HG03095 (cell line): ENCODE results near the gene SLC44A2.

Source experiments
- ATAC-seq: cut with Tn5 transposase; IDR thresholded peaks from one replicate; pipeline ENCODE4 v1.9.1; 2021; ENCODE audit warnings: moderate library complexity; ENCODE audit not compliant: unreplicated experiment

Gene SLC44A2

DNA sequence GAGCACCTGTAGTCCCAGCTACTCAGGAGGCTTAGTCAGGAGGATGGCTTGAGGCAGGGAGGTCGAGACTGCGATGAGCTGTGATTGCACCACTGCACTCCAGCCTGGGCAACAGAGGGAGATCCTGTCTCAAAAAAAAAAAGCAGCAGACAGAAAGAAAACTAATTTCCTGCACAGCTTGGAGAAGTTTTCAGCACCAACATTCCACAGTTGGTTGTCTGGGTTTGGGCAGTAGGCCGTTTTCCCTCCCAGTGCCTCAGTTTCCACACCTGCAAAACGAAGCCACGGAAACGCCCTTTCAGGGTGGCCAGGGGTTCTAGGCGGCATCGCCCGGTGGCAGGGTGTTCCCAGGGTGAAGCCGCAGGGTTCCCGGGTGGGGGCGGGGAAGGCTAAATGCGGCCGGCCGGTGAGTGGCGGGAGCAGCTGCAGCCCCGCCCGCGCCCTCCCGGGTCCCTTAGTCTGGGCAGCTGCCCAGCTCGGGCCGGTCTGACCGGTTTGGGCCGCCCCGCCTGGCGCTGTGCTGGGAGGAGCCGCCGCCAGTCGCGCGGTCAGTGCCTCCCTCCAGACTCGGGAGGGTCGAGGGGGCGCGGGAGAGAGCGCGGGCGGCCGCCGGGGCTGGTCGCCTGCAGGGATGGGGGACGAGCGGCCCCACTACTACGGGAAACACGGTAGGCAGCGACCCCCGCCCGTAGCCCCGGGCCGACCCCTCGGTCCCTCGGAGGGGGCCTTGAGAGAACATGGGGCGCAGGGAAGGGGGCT lies at the start of gene SLC44A2:
Gene SLC44A2, plus strand, starts transcription at position 551 of the 759 bp plus-strand sequence. Its CDS starts 81 bp downstream, at position 632.
- ATAC-seq = no peak

DNA sequence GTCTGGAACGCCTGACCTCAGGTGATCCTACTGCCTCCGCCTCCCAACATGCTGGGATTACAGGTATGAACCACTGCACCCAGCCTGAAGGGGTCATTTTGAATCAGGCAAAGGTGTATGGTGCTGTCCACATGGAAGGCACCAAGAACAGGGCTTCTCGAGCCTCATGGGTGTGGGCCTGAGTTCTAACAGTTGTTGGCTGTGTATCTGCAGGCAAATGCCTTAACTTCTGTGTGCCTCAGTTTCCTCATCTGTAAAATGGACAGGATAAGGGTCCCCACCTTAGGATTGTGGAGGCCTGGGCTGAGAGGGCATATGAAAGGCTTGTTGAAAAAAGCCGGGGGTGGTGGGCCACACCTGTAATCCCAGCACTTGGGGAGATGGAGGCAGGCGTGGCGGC lies 47.4 kb upstream of the SLC44A2 start:
- no peak for ATAC-seq

DNA sequence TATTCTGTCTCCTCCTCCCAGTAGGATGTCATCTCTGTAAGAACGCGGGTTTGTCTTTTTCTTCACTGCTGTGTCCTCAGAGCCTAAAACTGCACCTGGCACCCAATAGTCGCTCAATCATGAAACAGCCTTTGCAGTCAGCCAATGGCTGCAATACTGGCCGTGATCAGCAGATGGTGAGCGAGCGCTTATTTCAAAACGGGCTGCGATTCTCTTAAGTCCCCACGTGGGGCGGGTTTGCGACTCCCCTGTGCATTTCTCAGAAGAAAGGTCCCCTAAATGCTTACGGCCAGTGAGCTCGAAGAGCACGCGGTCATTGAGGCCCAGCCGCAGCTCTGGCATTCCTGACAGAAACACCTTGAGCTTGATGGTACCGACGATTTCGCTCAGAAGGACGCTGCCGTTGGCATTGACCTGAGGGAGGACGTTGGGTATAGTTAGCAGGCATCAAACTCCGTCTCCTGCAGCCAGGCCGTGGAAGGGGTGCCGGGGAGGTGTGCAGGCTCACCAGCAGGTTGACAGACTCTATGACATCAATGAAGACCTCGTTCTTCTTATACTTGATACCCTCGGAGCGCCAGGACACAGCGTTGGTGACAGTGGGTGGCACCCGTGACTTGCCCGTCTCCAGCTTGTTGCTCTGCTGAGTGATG lies 44.2 kb upstream of the SLC44A2 start:
- ATAC-seq = no peak

DNA sequence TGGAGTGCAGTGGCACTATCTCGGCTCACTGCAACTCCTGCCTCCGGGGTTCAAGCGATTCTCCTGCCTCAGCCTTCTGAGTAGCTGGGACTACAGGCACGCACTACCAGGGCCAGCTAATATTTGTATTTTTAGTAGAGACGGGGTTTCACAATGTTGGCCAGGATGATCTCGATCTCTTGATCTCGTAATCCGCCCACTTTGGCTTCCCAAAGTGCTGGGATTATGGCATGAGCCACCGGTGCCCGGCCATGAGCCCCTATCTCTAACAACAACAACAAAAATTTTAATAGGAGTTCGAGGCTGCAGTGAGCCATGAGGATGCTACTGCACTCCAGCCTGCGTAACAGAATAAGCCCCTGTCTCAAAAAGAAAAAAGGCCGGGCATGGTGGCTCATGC lies 43.3 kb upstream of the SLC44A2 start:
- ATAC-seq = no peak

DNA sequence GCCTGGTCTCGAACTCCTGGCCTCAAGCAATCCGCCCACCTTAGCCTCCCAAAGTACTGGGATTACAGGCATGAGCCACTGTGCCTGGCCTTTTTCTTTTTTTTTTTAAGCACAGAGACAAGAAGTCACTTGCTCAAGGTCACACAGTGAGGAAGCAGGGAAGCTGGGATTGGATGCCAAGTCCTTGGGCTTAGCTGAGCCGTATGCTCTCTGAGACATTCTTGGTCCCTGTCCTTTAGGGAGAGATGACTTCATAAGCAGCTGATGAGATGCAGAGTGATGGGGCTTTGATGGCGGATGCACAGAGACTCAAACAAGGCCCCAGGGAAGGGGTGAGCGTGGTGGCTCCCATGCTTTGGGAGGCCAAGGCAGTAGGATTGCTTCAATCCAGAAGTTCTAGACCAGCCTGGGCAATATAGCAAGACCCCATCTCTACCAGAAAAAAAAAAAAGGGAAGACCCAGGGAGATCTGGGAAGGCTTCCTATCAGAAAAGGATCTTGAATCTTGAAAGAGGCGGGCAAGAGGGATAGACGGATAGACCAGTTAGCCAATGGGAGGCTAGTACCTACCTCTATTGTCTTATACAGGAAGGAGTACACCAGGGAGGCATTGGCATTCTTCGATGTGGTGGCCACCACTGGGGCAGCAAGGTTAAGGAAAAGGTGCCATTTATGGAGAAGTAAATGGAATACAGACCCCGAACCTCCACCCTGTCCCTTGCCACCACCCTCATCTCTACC lies 42.1 kb upstream of the SLC44A2 start:
- ATAC-seq = no peak

DNA sequence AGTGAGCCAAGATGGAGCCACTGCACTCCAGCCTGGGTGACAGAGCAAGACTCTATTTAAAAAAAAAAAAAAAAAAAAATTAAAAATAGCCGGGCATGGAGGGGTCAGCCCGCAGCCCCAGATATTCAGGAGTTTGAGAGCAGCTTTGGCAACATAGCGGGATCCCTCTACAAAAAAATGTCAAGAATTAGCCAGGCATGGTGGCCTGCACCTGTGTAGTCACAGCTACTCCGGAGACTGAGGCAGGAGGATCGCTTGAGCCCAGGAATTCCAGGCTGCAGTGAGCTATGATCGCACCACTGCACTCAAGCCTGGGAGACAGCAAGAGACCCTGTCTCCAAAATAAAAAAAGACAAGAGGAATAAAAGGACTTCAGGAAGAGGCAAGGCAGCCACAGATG lies 39.0 kb upstream of the SLC44A2 start:
- ATAC-seq = no peak

DNA sequence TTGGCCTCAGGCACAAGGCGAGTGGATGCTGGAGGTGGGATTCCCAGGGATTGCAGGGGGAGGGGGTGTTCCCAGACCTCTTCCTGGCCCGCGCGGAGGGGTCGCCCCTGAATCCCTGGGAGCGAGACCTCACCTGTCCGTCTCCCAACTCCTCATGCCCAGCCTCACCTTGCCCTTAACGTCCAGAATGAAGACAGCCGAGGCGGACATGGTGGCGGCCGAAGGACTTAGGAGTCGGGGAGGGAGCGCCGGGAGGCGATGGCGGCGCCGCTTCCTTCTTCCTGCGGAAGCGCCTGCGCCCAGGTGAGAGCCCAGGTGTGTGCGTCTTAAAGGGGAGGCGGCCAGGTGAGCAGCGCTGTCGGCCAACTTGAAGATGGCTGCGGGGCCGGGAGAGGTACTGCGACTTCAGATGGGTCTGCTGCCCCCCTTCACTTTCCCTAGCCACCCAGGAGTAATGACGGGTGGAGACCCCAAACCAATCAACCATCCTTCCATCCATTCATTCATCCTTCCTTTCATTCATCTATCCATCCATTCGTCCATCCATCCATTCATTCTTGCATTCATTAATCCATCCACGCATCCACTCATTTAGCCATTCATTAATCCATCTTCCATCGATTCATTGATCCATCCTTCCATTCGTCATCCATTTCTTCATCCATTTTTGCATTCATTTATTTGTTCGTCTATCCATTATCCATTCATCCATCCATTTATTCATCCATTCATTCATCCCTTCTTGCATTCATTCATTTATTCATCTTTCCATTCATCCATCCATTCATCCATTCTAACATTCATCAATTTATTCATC lies 38.1 kb upstream of the SLC44A2 start, which contains the start of gene AP1M2:
Gene AP1M2, minus strand, starts transcription at position 291 of the 817 bp plus-strand sequence. Its CDS starts 81 bp downstream, at position 210.
- ATAC-seq = no peak

DNA sequence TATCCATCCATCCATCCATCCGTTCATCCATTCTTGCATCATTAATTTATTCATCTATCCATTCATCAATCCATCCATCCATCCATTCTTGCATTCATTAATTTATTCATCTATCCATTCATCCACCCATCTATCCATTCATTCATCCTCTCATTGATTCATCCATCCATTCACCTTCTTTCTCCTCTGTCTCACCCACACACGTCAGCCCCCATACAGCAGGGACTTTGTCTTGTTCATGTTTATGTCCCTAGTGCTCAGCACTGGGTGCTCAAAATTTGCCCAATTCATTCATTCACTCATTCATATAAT lies 37.6 kb upstream of the SLC44A2 start:
- ATAC-seq = no peak

DNA sequence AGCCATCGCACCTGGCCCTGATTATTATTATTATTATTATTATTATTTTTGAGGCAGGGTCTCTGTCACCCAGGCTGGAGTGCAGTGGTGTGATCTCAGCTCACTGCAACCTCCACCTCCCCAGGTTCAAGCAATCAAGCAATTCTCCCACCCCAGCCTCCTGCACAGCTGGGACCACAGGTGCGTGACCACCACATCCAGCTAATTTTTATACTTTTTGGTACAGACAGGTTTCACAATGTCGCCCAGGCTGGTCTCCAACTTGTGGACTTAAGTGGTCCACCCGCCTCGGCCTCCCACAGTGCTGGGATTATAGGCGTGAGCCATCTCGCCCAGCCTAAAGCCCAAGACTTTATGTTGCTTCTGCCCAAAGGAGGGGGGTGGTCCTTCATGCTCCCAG lies 32.2 kb upstream of the SLC44A2 start:
- ATAC-seq = no peak

DNA sequence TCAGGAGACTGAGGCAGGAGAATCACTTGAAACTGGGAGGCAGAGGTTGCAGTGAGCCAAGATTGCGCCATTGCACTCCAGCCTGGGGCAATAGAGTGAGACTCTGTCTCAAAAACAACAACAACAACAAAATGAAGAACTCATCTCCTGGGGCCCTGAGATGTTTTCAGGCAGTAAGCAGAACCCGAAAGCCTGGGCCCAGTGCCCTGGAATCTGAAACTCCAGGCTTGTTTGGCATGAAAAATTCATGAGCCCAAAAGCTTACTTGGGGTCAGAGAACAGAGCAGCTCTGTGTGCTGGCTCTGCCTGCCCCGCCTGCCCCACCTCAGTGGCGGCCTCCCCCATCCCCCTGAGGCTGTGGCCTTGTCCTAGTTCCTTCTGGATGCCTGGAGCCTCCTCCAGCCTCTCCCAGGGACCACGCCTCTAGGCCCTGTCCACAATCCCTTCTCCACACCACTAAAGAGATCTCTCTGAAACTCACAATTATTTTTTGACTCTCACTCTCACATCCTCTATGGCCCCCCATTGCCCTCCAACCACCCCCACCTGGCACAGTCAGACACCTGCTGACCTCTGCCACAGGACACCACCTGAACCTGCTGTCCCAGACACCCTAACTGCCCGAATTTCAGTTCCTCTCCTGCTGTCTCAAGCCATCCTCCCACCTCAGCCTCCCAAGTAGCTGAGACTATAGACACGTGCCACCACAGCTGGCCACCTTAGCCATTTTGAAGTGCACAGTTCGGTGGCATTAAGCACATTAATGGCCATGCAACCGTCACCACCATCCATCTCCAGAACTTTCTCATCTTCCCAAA lies 31.3 kb upstream of the SLC44A2 start:
- ATAC-seq = no peak

DNA sequence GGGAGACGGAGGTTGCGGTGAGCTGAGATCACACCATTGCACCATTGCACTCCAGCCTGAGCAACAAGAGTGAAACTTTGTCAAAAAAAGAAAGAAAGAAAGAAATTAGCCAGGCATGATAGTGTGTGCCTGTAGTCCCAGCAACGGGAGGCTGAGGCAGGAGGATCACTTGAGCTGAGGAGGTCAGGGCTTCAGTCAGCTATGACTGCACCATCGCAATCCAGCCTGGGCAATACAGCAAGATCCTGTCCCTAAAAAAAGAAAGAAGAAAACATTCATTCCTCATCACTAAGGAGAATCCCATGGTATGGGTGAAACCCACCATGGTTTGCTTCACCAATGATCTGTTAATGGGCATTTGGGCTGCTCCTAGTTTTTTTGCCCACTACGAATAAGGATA lies 25.2 kb upstream of the SLC44A2 start:
- ATAC-seq = no peak

DNA sequence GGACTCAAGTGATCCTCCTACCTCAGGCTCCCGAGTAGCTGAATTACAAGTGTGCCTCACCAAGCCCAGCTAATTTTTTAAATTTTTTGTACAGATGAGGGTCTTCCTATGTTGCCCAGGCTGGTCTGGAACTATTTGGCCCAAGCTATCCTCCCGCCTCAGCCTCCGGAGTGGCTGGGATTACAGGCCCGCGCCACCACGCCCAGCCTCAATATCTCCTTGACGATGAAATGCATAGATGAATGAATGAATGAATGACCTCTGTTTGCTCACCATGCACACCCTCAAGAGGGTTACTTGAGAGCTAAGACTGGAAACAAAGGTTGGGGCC lies 23.4 kb upstream of the SLC44A2 start:
- no peak for ATAC-seq

DNA sequence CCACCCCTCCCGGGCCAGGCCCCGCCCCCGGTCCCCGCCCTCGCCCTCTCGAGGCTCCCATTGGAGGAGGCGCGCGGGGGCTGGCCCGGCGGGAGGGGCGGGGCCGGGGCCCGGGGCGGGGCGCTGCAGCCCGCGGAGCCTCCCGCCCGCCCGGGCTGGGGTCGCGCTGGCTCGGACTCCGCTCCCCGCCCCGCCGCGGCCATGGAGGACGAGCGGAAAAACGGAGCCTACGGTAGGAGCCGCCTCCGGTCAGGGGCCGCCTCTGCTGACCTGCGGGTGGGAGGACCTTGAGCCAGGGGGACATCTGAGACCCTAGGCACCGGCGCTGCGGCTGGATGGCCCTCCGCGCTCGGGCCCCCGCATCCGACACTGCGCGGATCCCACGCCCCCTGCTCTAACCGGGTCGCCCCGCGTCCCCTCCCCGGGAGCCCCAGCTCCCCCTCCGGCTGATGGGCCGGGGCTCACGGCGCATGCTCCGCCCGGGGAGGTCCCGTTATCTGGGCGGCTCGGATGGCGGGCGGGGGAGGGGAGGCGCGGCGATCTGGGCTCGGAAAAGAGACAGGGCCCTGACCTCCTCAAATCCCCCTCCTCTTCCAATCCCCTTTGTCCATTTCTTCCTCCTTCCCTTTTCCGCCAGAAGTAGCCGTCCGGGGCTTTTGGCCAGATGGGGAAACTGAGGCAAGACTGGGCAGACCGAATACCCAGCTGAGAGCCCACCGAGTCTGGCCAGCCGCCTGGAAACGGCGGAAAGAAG lies 22.8 kb upstream of the SLC44A2 start:
- ATAC-seq = no peak

DNA sequence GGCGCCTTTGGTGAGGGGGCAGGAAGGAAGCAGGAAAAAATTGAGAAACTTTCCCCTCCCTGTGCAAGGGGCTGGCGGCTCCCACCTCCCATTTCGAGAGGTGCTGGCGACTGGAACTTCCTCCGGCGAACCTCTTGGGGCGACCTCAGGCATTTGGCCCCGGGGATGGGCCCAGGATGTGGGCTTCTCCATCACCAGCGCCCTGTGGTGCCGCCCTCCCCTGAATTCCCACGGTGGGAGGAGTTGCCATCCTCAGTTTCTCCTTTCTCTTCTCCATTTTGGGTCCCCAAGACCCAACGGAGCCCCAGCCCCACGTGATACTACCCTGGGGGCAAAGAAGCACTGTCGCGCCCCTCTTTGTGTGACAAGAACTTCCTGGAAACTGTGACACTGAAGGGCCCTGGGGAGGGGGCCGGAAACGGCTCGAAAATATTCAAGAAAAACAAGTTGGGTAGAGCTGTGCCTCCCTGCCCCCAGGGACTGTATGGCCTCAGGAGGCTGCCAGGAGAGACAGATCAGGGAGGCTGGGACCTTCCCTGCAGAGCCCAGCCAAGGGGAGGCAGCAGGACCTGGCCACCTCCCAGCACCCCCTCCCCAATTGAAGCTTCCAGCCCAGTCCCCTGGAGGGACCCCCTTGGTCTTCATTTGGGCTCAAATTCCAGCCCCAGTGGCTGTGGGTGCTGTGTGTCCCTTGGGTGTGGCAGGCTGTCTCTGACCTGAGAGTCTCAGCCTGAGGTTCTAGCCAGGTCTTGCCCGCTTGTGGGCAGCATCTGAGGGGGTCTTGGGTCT lies 22.1 kb upstream of the SLC44A2 start:
- ATAC-seq = peak; percentile 35

DNA sequence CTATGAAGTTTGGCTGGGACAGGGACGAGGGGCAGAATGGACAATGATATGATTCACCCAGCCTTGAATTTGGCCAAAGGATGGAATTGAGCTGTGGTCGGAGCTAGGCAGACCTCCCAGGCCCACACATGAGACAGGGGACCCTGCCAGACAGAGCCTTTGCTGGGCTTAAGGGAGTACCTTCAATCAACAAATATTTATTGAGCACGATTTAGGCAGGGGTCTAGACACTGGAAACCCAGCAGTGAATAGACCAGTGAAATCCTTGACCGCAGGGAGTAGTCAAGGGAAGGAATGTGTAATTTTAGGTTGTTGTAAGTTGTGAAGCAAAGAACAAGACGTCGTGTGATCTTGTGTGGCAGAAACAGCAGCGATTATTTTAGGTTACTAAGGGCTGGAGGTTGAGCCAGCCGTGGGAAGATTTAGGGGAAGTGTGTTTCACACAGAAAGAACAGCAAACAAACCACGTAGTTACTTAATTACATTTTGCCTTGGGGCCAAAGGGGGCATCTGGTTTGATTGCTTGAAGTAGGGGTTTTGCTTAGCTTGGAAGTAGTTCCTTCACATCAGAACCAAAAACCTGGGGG lies 21.4 kb upstream of the SLC44A2 start:
- ATAC-seq = no peak

DNA sequence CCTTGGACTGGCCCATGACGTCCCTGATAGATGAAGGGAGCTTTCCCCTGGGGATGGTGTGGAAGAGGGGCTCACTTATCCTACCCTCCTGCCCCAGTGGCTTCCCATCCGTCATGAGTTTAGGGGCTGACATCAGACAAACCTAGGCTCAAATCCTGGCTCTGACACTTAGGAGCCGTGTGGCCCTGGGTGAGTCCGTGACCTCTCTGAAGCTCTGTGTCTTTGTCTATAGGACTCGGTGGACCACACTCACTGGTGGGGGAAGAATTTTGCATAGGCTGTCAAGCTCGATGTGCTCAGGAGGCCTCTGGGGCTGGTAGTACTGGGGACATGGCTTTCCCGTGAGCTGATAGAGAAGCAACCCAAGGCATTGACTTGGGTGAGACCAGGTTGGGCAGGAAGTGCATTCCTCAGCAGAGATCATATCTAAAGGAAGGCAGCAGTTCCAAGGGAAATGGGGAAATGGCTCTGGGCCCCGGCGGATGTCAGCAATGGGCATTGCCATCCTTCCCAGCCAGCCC lies 20.8 kb upstream of the SLC44A2 start:
- no peak for ATAC-seq

DNA sequence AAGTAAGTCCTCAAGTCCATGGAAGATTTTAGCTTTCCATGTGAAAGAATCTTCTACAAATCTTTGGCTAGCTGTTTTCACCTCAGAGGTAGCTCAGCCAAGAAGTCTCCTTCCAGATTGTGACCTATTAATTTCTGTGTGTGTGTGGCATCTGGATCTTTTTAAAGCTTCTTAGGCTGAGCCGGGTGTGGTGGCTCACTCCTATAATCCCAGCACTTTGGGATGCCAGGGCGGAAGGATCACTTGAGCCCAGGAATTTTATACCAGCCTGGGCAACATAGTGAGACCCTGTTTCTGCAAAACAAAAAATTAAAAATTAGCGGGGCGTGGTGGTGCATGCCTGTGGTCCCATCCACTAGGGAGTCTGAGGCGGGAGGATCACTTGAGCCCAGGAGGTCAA lies 13.4 kb upstream of the SLC44A2 start:
- no peak for ATAC-seq

DNA sequence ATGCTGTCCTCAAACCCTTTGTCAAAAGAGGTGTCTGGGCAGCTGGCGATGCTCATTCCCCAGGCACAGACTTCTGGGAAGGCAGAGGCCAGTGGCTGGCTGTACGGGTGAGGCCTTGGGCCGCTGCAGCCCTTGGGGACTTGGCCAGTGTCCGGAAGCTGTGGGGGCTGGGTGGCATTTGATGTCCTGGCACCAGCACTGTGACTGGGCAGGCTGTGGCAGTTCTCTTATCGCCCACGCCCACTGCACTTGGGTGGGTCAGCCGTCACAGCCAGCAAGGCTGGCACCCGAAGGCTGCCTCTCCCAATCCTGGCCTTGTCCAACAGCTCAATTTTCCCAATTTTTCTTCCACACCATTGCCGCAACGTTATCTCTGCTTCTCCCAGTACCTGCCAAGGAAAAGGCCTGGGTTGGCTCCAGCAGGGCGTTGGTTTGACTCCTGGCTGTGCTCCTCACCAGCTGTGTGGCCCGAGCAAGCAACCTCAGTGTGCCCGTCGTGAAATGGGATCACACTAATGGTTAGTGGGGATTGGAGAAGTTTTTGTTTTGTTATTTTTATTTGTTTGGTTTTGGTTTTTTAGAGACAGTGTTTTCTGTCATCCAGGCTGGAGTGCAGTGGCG lies 12.7 kb upstream of the SLC44A2 start:
- ATAC-seq = no peak
